ENCODE measurements around the gene GPR89B.
"Not testable (repeated sequence)": the region's sequence is repeated elsewhere in the genome, so short reads cannot be mapped to it uniquely, and the experiment has no call there.

GPR89B gene

GRCh38 chr1:147942563-147942962 lies 14.3 kb downstream of the GPR89B start:
- not testable (repeated sequence) for DNase-seq

- DNase-seq = not testable (repeated sequence)
Observed at GRCh38 chr1:147949517-147949916, 21.3 kb downstream of the GPR89B start.

GRCh38 chr1:147958906-147959305 lies 30.7 kb downstream of the GPR89B start:
- not testable (repeated sequence) for DNase-seq

- DNase-seq = not testable (repeated sequence)
Observed at GRCh38 chr1:147959680-147960079, 31.5 kb downstream of the GPR89B start.

- DNase-seq = not testable (repeated sequence)
Observed at GRCh38 chr1:147964575-147964974, 36.4 kb downstream of the GPR89B start.

GRCh38 chr1:147966657-147967056 lies 38.4 kb downstream of the GPR89B start:
- not testable (repeated sequence) for DNase-seq

- DNase-seq = not testable (repeated sequence)
Observed at GRCh38 chr1:147978896-147979651, 50.9 kb downstream of the GPR89B start.

GRCh38 chr1:147985374-147985773 lies 57.2 kb downstream of the GPR89B start:
- not testable (repeated sequence) for DNase-seq

- DNase-seq = not testable (repeated sequence)
Observed at GRCh38 chr1:147987893-147988292, 59.7 kb downstream of the GPR89B start.

GRCh38 chr1:147992916-147993315 lies 64.7 kb downstream of the GPR89B start:
- not testable (repeated sequence) for DNase-seq

GRCh38 chr1:147993400-147993799 lies 65.2 kb downstream of the GPR89B start:
- not testable (repeated sequence) for DNase-seq

- DNase-seq = not testable (repeated sequence)
Observed at GRCh38 chr1:147993825-147994615, 65.8 kb downstream of the GPR89B start.

- not testable (repeated sequence) for DNase-seq
Observed at GRCh38 chr1:147996088-147996487, 67.9 kb downstream of the GPR89B start.

- DNase-seq = not testable (repeated sequence)
Observed at GRCh38 chr1:148007724-148008123, 79.5 kb downstream of the GPR89B start.

GRCh38 chr1:148010527-148010926 lies 82.3 kb downstream of the GPR89B start:
- DNase-seq = no peak

- DNase-seq = not testable (repeated sequence)
Observed at GRCh38 chr1:148013177-148014144, 85.2 kb downstream of the GPR89B start.

GRCh38 chr1:148014289-148015200 lies 86.3 kb downstream of the GPR89B start:
- DNase-seq = not testable (repeated sequence)

GRCh38 chr1:148024918-148025317 lies 96.7 kb downstream of the GPR89B start:
- DNase-seq = not testable (repeated sequence)

GRCh38 chr1:148027004-148027403 lies 98.8 kb downstream of the GPR89B start:
- not testable (repeated sequence) for DNase-seq

GRCh38 chr1:148032247-148032646 lies 104.0 kb downstream of the GPR89B start:
- DNase-seq = not testable (repeated sequence)

GRCh38 chr1:148032690-148033089 lies 104.5 kb downstream of the GPR89B start:
- DNase-seq = not testable (repeated sequence)
